AG09309 (cell line): Measurements from ENCODE around the gene PRKAR1B.

Experiments
- DNase-seq: peaks from one replicate; pipeline ENCODE4 v3.0.0-alpha.2; 2010; ENCODE audit warnings: low read depth
- H3K4me3 ChIP-seq: 2 replicates; pipeline ENCODE4 v1.5.1; 2011; ENCODE audit warnings: mild to moderate bottlenecking, low read depth, low read length, moderate library complexity; ENCODE audit not compliant: control insufficient read depth
- TF ChIP-seq, protein P1 (sequence below): IDR thresholded peaks from 2 replicates; pipeline ENCODE4 v1.5.1; 2011; ENCODE audit warnings: mild to moderate bottlenecking, low read depth, low read length, inconsistent platforms; ENCODE audit not compliant: insufficient read depth, control insufficient read depth; ENCODE audit errors: missing control alignments

PRKAR1B gene

DNA sequence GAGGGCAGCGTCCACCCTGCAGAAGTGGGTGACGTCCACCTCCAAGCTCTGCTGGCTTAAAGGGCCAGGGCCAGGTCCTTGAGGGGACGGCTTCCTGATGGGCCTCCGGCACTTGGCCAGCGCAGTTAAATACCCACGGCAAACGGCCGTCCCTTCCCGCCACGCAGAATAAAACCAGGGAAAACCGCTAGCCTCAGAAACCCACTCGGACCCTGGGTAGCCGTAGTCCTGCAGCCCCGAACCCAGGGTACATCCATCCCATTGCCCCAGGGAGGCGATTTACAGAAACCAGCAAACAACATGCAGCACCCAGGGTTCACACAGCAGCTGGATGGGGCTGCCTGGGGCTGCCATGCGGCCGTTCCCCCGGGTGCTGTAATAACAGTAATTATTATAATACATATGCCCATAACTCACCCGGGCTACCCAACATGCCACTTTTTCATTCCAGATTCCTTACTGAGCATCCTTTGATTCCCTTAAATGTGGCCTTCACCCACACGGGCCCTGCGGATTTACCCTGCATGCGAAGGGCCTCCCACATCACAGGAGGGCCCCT, 126.0 kb downstream of the PRKAR1B start:
- TF ChIP-seq, protein P1, sequence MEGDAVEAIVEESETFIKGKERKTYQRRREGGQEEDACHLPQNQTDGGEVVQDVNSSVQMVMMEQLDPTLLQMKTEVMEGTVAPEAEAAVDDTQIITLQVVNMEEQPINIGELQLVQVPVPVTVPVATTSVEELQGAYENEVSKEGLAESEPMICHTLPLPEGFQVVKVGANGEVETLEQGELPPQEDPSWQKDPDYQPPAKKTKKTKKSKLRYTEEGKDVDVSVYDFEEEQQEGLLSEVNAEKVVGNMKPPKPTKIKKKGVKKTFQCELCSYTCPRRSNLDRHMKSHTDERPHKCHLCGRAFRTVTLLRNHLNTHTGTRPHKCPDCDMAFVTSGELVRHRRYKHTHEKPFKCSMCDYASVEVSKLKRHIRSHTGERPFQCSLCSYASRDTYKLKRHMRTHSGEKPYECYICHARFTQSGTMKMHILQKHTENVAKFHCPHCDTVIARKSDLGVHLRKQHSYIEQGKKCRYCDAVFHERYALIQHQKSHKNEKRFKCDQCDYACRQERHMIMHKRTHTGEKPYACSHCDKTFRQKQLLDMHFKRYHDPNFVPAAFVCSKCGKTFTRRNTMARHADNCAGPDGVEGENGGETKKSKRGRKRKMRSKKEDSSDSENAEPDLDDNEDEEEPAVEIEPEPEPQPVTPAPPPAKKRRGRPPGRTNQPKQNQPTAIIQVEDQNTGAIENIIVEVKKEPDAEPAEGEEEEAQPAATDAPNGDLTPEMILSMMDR = no peak
- H3K4me3 ChIP-seq = no peak overlapping the region
- no peak for DNase-seq

DNA sequence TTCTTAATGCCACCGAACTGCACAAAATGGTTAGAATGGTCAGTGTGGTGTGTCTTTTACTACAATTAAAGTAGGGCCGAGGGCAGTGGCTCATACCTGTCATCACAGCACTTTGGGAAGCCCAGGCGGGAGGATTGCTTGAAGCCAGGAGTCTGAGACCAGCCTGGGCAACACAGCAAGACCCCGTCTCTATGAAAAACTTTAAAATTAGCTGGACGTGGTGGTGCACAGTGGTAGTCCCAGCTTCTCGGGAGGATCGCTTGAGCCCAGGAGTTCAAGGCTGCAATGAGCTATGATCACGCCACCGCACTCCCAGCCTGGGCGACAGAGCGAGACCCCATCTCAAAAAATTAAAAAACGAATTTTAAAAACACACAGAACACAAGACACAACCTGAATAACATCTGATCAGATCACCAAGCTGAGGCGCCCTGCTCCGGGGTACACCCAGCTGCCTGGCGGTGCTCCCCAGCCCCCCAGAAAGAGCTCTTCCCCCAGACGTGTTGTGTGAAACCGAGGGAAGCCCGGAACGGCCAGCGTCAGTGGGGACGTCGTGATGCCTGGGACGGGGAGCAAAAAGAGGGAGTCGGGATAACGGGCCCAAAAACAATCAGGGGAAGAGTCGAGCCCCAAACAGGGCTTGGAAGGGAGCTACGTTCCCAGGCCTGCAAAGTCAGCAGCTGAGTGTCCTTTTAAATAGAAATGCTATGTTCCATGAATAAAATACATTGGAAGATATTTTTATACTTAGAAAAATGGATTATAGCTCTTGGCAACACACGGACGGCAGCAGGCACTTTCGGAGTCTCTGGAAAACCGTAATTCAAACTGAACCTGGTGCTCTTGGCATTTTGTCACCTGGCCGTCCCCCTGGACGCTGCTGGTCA, 126.7 kb downstream of the PRKAR1B start:
- no peak overlapping the region for H3K4me3 ChIP-seq
- TF ChIP-seq, protein P1 = no peak
- no peak for DNase-seq

GRCh38 chr7:598899-599298, 128.2 kb downstream of the PRKAR1B start:
- TF ChIP-seq, protein P1 = no peak
- DNase-seq = no peak
- H3K4me3 ChIP-seq = no peak overlapping the region

- TF ChIP-seq, protein P1 = no peak
- DNase-seq = no peak
- no peak overlapping the region for H3K4me3 ChIP-seq
Measured at GRCh38 chr7:597348-598178, 129.5 kb downstream of the PRKAR1B start.

DNA sequence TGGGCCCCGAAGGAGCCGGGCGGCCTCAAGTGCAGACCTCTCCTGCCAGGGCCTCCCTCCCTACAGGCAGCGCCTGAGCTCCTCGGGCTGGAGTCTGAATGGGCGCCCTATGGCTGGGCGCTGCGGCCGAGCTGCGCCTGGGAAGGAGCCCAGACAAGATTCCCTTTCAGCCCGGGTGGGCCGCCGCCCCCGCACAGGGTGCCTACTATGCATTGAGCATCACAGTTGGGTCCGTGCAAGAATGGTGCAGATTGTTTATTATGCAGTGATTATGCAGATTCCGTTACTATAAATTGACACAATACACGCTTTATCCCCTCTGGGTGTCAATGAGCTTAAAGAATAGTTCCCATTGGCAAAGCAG, 130.3 kb downstream of the PRKAR1B start:
- no peak for DNase-seq
- H3K4me3 ChIP-seq = no peak overlapping the region
- TF ChIP-seq, protein P1 = no peak

DNA sequence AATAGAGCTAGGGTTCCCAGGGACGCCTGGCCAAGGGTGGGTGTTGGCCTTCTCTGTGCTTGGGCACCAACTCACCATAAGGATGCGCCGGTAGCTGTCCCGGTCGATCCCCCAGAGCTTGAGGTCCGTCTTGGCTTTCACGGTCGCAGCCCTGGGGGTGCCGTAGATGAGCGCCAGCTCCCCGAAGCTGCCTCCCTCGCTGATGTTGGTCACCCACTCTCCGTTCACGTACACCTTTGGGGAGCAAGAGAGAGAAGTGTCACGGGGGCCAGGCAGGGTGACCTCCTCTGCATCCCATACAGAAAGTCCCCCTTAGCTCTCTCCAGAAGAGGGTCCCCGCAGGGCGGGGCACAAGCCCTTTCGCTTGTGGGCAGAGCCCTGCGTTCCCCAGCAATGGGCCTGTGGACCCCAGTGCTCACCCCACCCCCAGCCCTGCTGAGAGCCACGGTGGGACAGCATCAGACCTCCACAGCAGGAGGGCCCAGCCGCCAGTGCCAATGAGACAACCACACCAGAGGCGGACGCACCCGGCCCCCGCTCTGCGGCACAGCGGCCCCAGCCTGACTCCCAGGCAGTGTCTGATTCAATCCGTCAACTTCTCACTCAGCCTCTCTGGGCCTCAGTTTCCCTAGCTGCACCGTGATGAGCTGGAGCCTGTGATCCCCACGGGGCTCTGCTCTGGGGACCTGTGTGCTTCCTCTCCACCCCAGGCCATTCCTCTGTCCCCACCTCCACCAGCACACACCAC, 130.8 kb downstream of the PRKAR1B start:
- H3K4me3 ChIP-seq = no peak overlapping the region
- TF ChIP-seq, protein P1 = no peak
- no peak for DNase-seq
